ENCODE data around the gene CLIP1. TPM values are rescaled to one million over a fixed set of nuclear protein-coding genes. Genes with fewer than 3 reads are reported as not detected.

Gene CLIP1
- total and polyA plus RNA-seq, 2 of the 13 experiments (the other 11 are each of a cell fraction or from before 2014, with no cell fraction given), result 28.9 to 43.7 TPM

GRCh38 chr12:122349078-122349477 lies 73.4 kb downstream of the CLIP1 start:
- peak; percentile 41; the same call in 2 of the 3 replicates for ATAC-seq
- ChIA-PET POLR2A (no interaction called here), CTCF (ENCODE audit: low intra/inter-chr PET ratio, low total read pairs) (no interaction called here)
- WGBS (ENCODE audit: low lambda C conversion rate), result 65% methylated on average over 4 of the region's 4 CpGs
- Histone ChIP-seq H3K9me3 (ENCODE audit: low read length) (no peaks in the 10 kb centered on the region), H3K9ac (ENCODE audit: insufficient read depth, low read depth, low read length) (no peak overlapping the region), H3K4me1 (ENCODE audit: insufficient read depth, low read length) (peaks cover 20% of the 10 kb centered on the region), H3K79me2 (ENCODE audit: insufficient read depth, low read length) (no peaks in the 10 kb centered on the region), H3K4me3 (replicated peaks in 1 of 3; ENCODE audit: insufficient read depth in 1 of 3, low read depth in 2 of 3, low read length in 3 of 3) (no peak overlapping the region), H4K20me1 (ENCODE audit: insufficient read depth, low read length) (no peaks in the 10 kb centered on the region), H3K27me3 (ENCODE audit: control insufficient read depth in 1 of 2, insufficient read depth in 2 of 2, low read length in 2 of 2) (no peaks in the 10 kb centered on the region), H3K36me3 (replicated peaks in 1 of 2; ENCODE audit: control insufficient read depth in 1 of 2, insufficient read depth in 2 of 2, low read length in 2 of 2) (peaks cover 2 to 29% of the 10 kb centered on the region in 2 experiments; a peak in 3 of 5 replicates), H3K4me2 (ENCODE audit: low read depth, low read length) (no peak overlapping the region), H2AFZ (ENCODE audit: low read length) (no peak overlapping the region), H3K27ac (ENCODE audit: extremely low read length, insufficient read depth, low read length) (no peak overlapping the region)
- BruUV-seq (replicated peaks), result no TSS peak
- FAIRE-seq, result no peak
- intact Hi-C loops (cut with micrococcal nuclease; ENCODE audit: unreplicated experiment), result no loop called here
- peak; percentile 47 for DNase-seq (ENCODE audit: low spot score)
- in situ Hi-C loops (cut with HindIII; ENCODE audit: extremely low pct_ligation_motif_present, low pct_unique_long_range_greater_than_20kb), result no loop called here
- TF ChIP-seq KDM3A (CRISPR knock-in tag; IDR thresholded peaks at IDR 0.05; ENCODE audit: low read depth) (no peak), NR2F2 (IDR thresholded peaks at IDR 0.05; ENCODE audit: borderline replicate concordance, low read depth) (peak; percentile 69; the same call in 1 of the 2 replicates), ZBTB44 (CRISPR knock-in tag; IDR thresholded peaks at IDR 0.05) (no peak), AFF4 (CRISPR knock-in tag; IDR thresholded peaks at IDR 0.05) (no peak), ZNF609 (CRISPR knock-in tag; IDR thresholded peaks at IDR 0.05; ENCODE audit: borderline replicate concordance) (peak; percentile 25; the same call in 1 of the 2 replicates), STAT5B (CRISPR knock-in tag; IDR thresholded peaks at IDR 0.05) (no peak), NR2F6 (IDR thresholded peaks at IDR 0.05) (peak; percentile 73; the same call in 1 of the 2 replicates), NR2F6 (CRISPR knock-in tag; IDR thresholded peaks at IDR 0.05) (no peak), E2F5 (CRISPR knock-in tag; conservative IDR thresholded peaks at IDR 0.05) (no peak), ZNF557 (CRISPR knock-in tag; IDR thresholded peaks at IDR 0.05) (no peak), SATB2 (CRISPR knock-in tag; IDR thresholded peaks at IDR 0.05) (no peak), NR3C1 (CRISPR knock-in tag; IDR thresholded peaks at IDR 0.05) (no peak)
- TF ChIP-seq, protein P1, sequence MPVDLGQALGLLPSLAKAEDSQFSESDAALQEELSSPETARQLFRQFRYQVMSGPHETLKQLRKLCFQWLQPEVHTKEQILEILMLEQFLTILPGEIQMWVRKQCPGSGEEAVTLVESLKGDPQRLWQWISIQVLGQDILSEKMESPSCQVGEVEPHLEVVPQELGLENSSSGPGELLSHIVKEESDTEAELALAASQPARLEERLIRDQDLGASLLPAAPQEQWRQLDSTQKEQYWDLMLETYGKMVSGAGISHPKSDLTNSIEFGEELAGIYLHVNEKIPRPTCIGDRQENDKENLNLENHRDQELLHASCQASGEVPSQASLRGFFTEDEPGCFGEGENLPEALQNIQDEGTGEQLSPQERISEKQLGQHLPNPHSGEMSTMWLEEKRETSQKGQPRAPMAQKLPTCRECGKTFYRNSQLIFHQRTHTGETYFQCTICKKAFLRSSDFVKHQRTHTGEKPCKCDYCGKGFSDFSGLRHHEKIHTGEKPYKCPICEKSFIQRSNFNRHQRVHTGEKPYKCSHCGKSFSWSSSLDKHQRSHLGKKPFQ (CRISPR knock-in tag; IDR thresholded peaks at IDR 0.05; ENCODE audit: insufficient replicate concordance), result no peak
